HG02970 (cell line): ENCODE measurements around the gene MCU.

ENCODE experiments used
- ATAC-seq: cut with Tn5 transposase; IDR thresholded peaks from one replicate; pipeline ENCODE4 v1.9.1; 2021; ENCODE audit warnings: mild to moderate bottlenecking, moderate library complexity, moderate number of reproducible peaks; ENCODE audit not compliant: unreplicated experiment, low FRiP score

The MCU gene

GRCh38 chr10:72928798-72929197 is 236.9 kb downstream of the MCU start:
- no peak for ATAC-seq

GRCh38 chr10:72930276-72930675 is 238.3 kb downstream of the MCU start:
- ATAC-seq, result no peak

GRCh38 chr10:72932259-72933015 is 240.5 kb downstream of the MCU start:
- ATAC-seq, result no peak

DNA sequence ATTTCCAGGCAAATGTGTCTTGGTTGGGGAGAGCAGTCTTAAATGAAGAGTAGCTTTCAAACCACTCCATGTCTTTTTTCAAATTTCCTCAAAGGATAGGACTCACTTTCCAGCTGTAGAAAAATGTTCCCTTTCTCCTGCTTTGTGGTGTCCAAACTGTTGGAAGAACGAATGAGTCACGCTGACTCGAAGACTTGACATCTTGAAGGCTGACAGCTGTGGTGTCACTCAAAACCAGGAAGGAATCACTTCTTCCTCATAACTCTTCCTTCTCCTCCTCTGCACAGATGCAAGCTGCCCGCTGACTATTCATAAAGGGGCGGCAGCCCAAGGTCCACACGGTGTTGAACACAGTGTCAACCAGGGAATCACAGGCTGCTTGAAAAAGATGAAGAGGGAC is 243.4 kb downstream of the MCU start:
- ATAC-seq, result no peak
